HG03520 (cell line): Measurements from ENCODE around the gene CADPS.

ENCODE experiments used
- ATAC-seq: cut with Tn5 transposase; IDR thresholded peaks from one replicate; pipeline ENCODE4 v1.9.1; 2021; ENCODE audit warnings: mild to moderate bottlenecking, moderate library complexity; ENCODE audit not compliant: unreplicated experiment

Gene CADPS

GRCh38 chr3:62653796-62654195 is 221.4 kb downstream of the CADPS start:
- no peak for ATAC-seq

GRCh38 chr3:62647711-62648110 is 227.5 kb downstream of the CADPS start:
- no peak for ATAC-seq

- ATAC-seq = no peak
Measured at GRCh38 chr3:62644493-62644892, 230.7 kb downstream of the CADPS start.

- no peak for ATAC-seq
Measured at GRCh38 chr3:62638316-62638715, 236.9 kb downstream of the CADPS start.

GRCh38 chr3:62636235-62636826 is 238.9 kb downstream of the CADPS start:
- ATAC-seq = no peak

GRCh38 chr3:62632510-62633294 is 242.5 kb downstream of the CADPS start:
- ATAC-seq = no peak

GRCh38 chr3:62631488-62631887 is 243.7 kb downstream of the CADPS start:
- no peak for ATAC-seq

GRCh38 chr3:62630664-62631063 is 244.6 kb downstream of the CADPS start:
- ATAC-seq = no peak

- ATAC-seq = no peak
Measured at GRCh38 chr3:62625268-62625667, 249.9 kb downstream of the CADPS start.

- ATAC-seq = no peak
Measured at GRCh38 chr3:62624185-62624584, 251.0 kb downstream of the CADPS start.

- ATAC-seq = no peak
Measured at GRCh38 chr3:62622553-62623174, 252.6 kb downstream of the CADPS start.

- ATAC-seq = no peak
Measured at GRCh38 chr3:62621925-62622324, 253.3 kb downstream of the CADPS start.

GRCh38 chr3:62621176-62621575 is 254.0 kb downstream of the CADPS start:
- no peak for ATAC-seq

- ATAC-seq = no peak
Measured at GRCh38 chr3:62615258-62615849, 259.9 kb downstream of the CADPS start.

- no peak for ATAC-seq
Measured at GRCh38 chr3:62614527-62614926, 260.7 kb downstream of the CADPS start.

GRCh38 chr3:62611541-62612240 is 263.5 kb downstream of the CADPS start:
- ATAC-seq = no peak

GRCh38 chr3:62607287-62608029 is 267.8 kb downstream of the CADPS start:
- no peak for ATAC-seq

- no peak for ATAC-seq
Measured at GRCh38 chr3:62605413-62606068, 269.7 kb downstream of the CADPS start.

- ATAC-seq = no peak
Measured at GRCh38 chr3:62604751-62605351, 270.4 kb downstream of the CADPS start.

- no peak for ATAC-seq
Measured at GRCh38 chr3:62604298-62604697, 270.9 kb downstream of the CADPS start.
